Activated CD8-positive, alpha-beta T cell treated with anti-CD3 and anti-CD28 coated beads, Interleukin-2, amount 10 ng/mL, durations not matched to agents 7 days and 5 days (primary cell): ENCODE results near the gene PPP6R3. TPM values are rescaled to one million over a fixed set of nuclear protein-coding genes. Genes with fewer than 3 reads are reported as not detected.
"Not testable (repeated sequence)": the region's sequence is repeated elsewhere in the genome, so short reads cannot be mapped to it uniquely, and the experiment has no call there.

Experiments used
- ATAC-seq: fragments of 150-1000 bp; cut with Tn5 transposase; one replicate; pipeline ENCODE4 v1.10.0; 2021; ENCODE audit warnings: moderate library complexity
- CTCF ChIA-PET: fragments of 350-600 bp; sonication (Branson Sonifier 250); formaldehyde crosslinking; loops from one replicate; lab custom pipeline; 2021; ENCODE audit warnings: antibody characterized with exemption; lab: Charles Lee
- POLR2A ChIA-PET: fragments of 350-600 bp; sonication (Branson Sonifier 250); formaldehyde crosslinking; loops from one replicate; lab custom pipeline; 2021; ENCODE audit warnings: antibody characterized with exemption; lab: Charles Lee
- DNase-seq: peaks from one replicate; pipeline ENCODE4 v3.0.0-alpha.2; 2020
- H3K27ac Mint-ChIP-seq: one replicate; pipeline ENCODE4 v1.8.0; 2021; ENCODE audit warnings: mild to moderate bottlenecking, mixed read lengths
- H3K27me3 Mint-ChIP-seq: one replicate; pipeline ENCODE4 v1.8.0; 2021; ENCODE audit warnings: low read depth, mixed read lengths
- H3K36me3 Mint-ChIP-seq: one replicate; pipeline ENCODE4 v1.8.0; 2021; ENCODE audit warnings: low read depth, mixed read lengths
- H3K4me1 Mint-ChIP-seq: one replicate; pipeline ENCODE4 v1.8.0; 2021; ENCODE audit warnings: low read depth, mixed read lengths
- H3K4me3 Mint-ChIP-seq: one replicate; pipeline ENCODE4 v1.8.0; 2021; ENCODE audit warnings: mild to moderate bottlenecking, mixed read lengths
- H3K9me3 Mint-ChIP-seq: one replicate; pipeline ENCODE4 v1.8.0; 2022; ENCODE audit warnings: mixed read lengths; ENCODE audit not compliant: insufficient read depth
- total RNA-seq, 2 experiments: library from RNA; stranded (reverse); gene quantifications; one replicate each; pipeline ENCODE4 v1.2.3, GENCODE V29; 2021

Gene PPP6R3
- total RNA-seq, 2 experiments from 2014 or later: 114 to 120 TPM

DNA sequence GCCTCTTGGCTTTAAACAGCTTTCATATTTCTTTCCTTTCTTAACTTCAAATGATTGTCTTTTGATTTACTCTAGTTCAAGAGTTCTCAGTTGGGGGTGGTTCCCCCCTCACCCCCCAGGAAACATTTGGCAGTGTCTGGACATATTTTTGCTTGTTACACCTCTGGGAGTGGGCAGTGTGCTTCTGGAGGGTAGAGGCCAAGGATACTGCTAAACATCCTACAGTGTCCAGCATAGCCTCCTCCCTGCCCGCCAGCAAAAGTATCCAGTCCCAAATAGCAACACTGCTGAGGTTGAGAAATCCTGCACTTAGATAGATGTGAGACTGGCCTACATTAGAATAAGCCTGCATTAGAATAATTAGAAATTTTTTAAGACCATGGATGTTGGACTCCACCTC lies 3.2 kb downstream of the PPP6R3 start:
- H3K27ac Mint-ChIP-seq: no peak overlapping the region
- DNase-seq: no peak
- POLR2A ChIA-PET: no interaction called here
- no peaks in the 10 kb centered on the region for H3K27me3 Mint-ChIP-seq
- H3K36me3 Mint-ChIP-seq: peaks cover 38% of the 10 kb centered on the region
- peaks cover 55% of the 10 kb centered on the region for H3K4me1 Mint-ChIP-seq
- CTCF ChIA-PET: interaction anchor here (1.1 kb wide), 1 partner anchor 87 kb away, joined by 3 read pairs; no protein-coding TSS in a partner anchor
- no peaks in the 10 kb centered on the region for H3K9me3 Mint-ChIP-seq
- H3K4me3 Mint-ChIP-seq: peak overlapping the region; percentile 43
- no peak for ATAC-seq

DNA sequence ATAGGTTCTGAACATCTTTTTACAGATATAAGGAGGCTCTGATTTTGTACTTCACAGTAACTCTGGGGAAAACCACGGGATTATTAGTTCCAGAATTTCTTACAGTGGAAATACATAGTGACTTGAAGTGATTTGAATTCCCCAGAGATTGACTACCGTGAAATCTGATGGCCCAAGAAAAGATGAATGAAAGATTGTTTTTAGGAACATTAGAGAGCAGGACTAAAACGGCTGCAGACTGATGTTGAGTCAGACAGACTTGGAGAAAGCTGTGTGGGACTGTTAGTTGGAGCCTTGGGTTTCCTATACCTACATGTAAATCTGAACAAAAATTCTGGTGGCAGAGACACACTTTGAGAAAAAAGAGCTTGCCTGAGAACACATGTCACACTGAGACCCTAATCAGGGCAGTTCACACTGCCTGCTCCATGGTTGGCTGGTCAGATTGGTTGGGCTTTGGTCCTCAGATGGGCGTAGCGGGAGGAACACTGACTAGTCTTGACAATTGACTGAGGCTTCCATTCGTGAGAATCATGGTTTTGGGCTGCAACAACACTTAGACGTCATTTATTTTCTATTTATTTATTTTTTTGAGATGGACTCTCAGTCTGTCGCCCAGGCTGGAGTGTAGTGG lies 6.8 kb downstream of the PPP6R3 start:
- no peaks in the 10 kb centered on the region for H3K27me3 Mint-ChIP-seq
- peaks cover 60% of the 10 kb centered on the region for H3K36me3 Mint-ChIP-seq
- ATAC-seq: no peak
- ChIA-PET POLR2A (no interaction called here), CTCF (no interaction called here)
- no peak for DNase-seq
- H3K4me1 Mint-ChIP-seq: peaks cover 85% of the 10 kb centered on the region
- H3K27ac Mint-ChIP-seq: peak overlapping the region; percentile 64
- H3K4me3 Mint-ChIP-seq: no peak overlapping the region
- H3K9me3 Mint-ChIP-seq: no peaks in the 10 kb centered on the region

DNA sequence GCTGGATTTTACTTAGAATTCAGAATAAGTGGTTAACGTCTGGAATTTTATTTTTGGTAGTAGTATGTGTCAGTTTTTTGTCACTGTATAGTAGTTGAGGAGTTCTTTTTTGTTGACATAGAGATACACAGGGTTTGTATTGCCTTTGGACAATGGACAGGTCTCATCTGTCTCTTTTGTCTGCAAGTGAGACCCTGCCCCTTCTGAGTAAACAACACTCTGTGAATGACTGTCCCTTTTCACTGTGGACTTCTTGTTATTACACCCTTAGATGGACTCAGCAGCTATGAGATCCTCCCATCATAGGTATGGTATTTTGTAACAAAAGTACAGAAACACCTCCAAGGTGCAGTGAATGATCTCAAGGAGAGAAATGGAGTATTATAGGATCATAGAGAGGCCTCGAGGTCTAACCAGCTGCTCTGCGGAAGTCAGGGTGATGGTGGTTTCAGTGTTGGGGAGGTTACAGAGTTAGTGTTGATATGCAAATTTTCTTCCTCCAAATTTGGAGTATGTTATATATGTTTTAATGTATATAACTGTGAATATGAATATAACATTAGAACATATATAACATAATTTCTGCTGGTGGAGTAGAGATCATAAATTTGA lies 7.8 kb downstream of the PPP6R3 start:
- ChIA-PET CTCF (interaction anchor here (1.7 kb wide), 1 partner anchor 116 kb away, joined by 4 read pairs; no protein-coding TSS in a partner anchor), POLR2A (interaction anchor here (0.8 kb wide), 1 partner anchor 8 kb away, joined by 3 read pairs; the partner anchor contains the start of gene PPP6R3)
- peak overlapping the region; percentile 70 for H3K27ac Mint-ChIP-seq
- peaks cover 88% of the 10 kb centered on the region for H3K4me1 Mint-ChIP-seq
- peak overlapping the region; percentile 47 for H3K4me3 Mint-ChIP-seq
- H3K27me3 Mint-ChIP-seq: no peaks in the 10 kb centered on the region
- H3K9me3 Mint-ChIP-seq: no peaks in the 10 kb centered on the region
- DNase-seq (peak; percentile 59), ATAC-seq (peak; percentile 50)
- H3K36me3 Mint-ChIP-seq: peaks cover 65% of the 10 kb centered on the region

DNA sequence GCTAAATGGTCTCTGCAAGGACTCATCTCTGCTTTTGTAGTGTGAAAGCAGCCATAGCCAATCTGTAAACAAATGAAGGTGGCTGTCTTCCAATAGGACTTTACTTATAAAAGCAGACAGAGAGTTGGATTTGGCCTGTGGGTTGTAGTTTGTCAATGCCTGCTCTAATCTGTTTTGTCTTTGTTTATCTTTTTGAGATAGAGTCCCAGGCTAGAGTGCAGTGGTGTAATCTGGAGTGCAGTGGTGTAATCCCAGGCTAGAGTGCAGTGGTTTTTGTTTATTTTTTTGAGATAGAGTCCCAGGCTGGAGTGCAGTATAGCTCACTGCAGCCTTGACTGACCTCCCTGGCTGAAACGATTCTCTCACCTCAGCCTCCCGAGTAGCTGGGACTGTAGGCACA lies 8.6 kb downstream of the PPP6R3 start:
- no peak for DNase-seq
- Mint-ChIP-seq H3K27me3 (no peaks in the 10 kb centered on the region), H3K36me3 (peaks cover 68% of the 10 kb centered on the region), H3K4me1 (peaks cover 86% of the 10 kb centered on the region), H3K4me3 (no peak overlapping the region), H3K27ac (no peak overlapping the region), H3K9me3 (no peaks in the 10 kb centered on the region)
- ChIA-PET POLR2A (interaction anchor here (0.8 kb wide), 1 partner anchor 9 kb away, joined by 3 read pairs; the partner anchor contains the start of gene PPP6R3), CTCF (interaction anchor here (1.7 kb wide), 1 partner anchor 115 kb away, joined by 4 read pairs; no protein-coding TSS in a partner anchor)
- ATAC-seq: no peak

DNA sequence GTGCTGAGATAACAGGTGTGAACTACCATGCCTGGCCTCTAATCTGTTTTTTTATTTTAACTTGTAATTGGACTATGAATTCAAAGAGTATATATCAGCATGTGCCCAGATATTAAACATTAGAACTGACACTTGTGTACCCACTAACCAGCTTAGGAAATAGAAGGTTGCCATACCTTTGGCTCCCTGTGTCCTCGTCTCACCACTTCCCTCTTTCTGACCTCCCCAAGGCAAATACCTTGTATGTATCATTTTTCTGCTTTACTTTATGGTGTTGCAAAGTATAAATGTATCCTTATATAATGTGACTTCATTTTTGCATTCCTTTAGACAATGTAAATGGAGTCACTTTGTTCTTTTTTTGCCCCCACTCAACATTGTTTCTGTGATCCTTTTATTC lies 9.1 kb downstream of the PPP6R3 start:
- ChIA-PET POLR2A (no interaction called here), CTCF (interaction anchor here (1.7 kb wide), 1 partner anchor 114 kb away, joined by 4 read pairs; no protein-coding TSS in a partner anchor)
- peak overlapping the region; percentile 51 for H3K27ac Mint-ChIP-seq

DNA sequence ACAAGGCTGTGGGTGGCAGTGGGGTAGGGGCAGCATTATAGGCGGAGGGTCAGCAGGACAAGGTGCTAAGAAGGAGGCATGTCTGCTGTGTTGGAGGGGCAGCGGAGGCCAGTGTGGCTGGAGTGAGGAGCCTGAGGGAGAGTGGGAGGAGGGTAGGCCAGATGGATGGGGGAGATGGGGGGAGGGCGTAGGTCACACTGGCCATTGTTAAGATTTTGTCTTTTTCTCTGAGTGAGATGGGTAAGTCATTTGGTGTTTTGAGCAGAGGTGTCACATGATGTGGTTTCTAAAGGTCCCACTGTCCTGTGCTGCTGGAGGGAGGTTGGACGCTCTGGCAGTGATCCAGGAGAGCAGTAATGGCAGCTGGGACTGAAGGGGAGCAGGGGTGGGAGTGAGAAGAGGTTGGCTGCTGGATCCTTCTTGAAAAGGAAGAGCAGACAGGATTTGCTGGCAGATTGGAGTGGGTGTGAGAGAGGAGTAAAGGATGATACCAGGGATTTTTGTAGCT lies 9.8 kb downstream of the PPP6R3 start:
- POLR2A ChIA-PET: no interaction called here
- no peaks in the 10 kb centered on the region for H3K9me3 Mint-ChIP-seq
- H3K4me3 Mint-ChIP-seq: peak overlapping the region; percentile 44
- no peak for DNase-seq
- ATAC-seq: no peak
- peaks cover 81% of the 10 kb centered on the region for H3K4me1 Mint-ChIP-seq
- H3K27me3 Mint-ChIP-seq: no peaks in the 10 kb centered on the region
- CTCF ChIA-PET: no interaction called here
- peak overlapping the region; percentile 70 for H3K27ac Mint-ChIP-seq
- peaks cover 72% of the 10 kb centered on the region for H3K36me3 Mint-ChIP-seq

More for the DNA sequence above, 9.1 kb downstream of the PPP6R3 start:
- Mint-ChIP-seq H3K9me3 (no peaks in the 10 kb centered on the region), H3K27me3 (no peaks in the 10 kb centered on the region), H3K36me3 (peaks cover 68% of the 10 kb centered on the region), H3K4me1 (peaks cover 84% of the 10 kb centered on the region), H3K4me3 (peak overlapping the region; percentile 16)
- ATAC-seq (no peak), DNase-seq (no peak)

DNA sequence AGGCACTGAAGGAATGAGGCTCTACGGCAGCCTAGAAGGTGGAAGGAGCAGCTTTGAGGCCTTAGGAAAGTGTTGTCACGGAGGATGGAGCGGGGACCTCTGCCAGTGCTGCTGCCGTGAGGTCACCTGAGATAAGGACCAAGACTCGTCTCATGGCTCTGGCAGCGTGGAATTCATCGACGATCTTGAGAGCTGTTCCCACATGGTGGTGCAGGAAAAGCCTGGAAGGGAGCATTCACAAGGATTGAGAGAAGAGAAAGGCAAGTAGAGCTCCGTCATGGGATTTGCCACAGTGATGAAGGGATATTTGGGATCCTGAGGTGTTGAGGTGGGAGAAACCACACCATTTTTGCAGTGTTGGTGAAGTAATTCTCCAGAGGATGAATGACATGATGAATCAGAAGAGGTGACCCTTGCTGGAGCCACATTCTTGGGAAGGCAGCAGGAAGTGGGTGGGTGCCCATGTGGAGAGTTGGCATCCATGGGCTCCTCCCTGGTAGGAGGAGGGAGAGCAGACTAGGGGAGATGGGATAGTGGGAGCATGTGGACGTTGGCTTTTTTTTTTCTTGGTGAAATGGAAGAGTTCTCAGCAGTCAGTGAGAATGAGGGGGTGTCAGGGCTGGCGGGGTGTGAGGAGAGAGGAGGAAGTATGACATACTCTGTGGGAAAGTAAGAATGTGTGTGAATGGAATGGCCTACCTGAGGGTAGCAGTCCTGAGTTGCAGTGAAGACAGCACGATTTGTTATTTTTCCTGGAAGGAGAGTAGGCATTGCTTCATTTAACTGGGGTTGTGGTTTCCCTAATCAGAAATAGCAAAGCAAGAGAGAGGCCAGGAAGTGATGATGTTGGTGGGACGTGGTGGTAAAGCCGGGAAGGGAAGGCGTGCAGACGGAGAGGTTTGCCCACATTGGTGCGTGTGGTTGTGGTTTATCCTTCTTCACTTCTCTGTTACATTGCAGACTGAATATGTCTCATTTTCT lies 11.1 kb downstream of the PPP6R3 start:
- Mint-ChIP-seq H3K36me3 (peaks cover 71% of the 10 kb centered on the region), H3K4me3 (peak overlapping the region; percentile 48), H3K27me3 (no peaks in the 10 kb centered on the region), H3K27ac (peak overlapping the region; percentile 67), H3K9me3 (no peaks in the 10 kb centered on the region), H3K4me1 (peaks cover 72% of the 10 kb centered on the region)
- ChIA-PET POLR2A (no interaction called here), CTCF (no interaction called here)
- DNase-seq (peak; percentile 76), ATAC-seq (peak; percentile 78)

DNA sequence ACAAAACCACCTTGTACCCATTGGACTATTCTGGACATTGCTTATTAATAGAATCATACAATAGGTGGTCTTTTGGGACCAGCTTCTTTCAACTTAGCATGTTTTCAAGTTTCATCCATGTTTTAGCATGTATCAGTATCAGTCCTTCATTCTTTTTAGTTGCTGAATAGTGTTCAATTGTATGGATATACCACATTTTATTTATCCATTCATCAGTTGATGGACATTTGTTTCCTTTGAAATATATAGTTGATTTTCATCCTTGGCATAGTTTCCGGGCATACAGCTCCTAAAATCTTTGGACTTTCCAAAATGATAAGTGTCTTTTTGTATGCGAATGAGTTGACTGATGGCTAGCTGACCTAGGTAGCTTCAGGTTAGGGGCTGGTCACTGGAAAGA lies 12.2 kb downstream of the PPP6R3 start:
- H3K4me1 Mint-ChIP-seq: peaks cover 69% of the 10 kb centered on the region
- no peaks in the 10 kb centered on the region for H3K9me3 Mint-ChIP-seq
- no peak overlapping the region for H3K4me3 Mint-ChIP-seq
- H3K27me3 Mint-ChIP-seq: no peaks in the 10 kb centered on the region
- ChIA-PET CTCF (no interaction called here), POLR2A (no interaction called here)
- H3K27ac Mint-ChIP-seq: no peak overlapping the region
- ATAC-seq (no peak), DNase-seq (no peak)
- peaks cover 72% of the 10 kb centered on the region for H3K36me3 Mint-ChIP-seq

DNA sequence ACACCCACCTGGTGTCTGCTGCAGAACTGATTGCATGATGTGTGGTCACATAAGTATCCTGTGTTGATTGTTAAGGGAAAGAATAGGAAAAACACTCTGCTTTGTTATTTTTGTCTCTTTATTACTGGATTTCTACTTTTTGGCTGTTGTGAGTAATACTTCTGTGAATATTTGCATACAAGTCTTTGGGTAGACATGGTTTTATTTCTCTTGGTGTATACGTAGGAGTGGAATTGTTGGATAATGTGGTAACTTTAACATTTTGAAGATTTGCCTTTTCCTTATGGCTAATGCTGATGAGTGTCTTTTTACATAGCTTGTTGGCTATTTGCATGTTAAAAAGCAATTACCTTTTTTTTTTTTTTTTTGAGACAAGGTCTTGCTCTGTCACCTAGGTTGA lies 13.1 kb downstream of the PPP6R3 start:
- CTCF ChIA-PET: interaction anchor here (1.0 kb wide), 1 partner anchor 15 kb away, joined by 3 read pairs; no protein-coding TSS in a partner anchor

DNA sequence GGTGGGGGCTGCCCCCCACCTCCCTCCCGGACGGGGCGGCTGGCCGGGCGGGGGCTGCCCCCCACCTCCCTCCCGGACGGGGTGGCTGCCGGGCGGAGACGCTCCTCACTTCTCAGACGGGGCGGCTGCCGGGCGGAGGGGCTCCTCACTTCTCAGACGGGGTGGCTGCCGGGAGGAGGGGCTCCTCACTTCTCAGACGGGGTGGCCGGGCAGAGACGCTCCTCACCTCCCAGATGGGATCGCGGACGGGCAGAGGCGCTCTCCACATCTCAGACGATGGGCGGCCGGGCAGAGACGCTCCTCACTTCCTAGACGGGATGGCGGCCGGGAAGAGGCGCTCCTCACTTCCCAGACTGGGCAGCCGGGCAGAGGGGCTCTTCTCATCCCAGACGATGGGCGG lies 15.1 kb downstream of the PPP6R3 start:
- ATAC-seq, POLR2A ChIA-PET: not testable (repeated sequence)

More for the DNA sequence above, 13.1 kb downstream of the PPP6R3 start:
- ATAC-seq: no peak
- DNase-seq: no peak
- peaks cover 59% of the 10 kb centered on the region for H3K4me1 Mint-ChIP-seq
- H3K9me3 Mint-ChIP-seq: no peaks in the 10 kb centered on the region
- no peak overlapping the region for H3K4me3 Mint-ChIP-seq
- H3K27me3 Mint-ChIP-seq: no peaks in the 10 kb centered on the region
- POLR2A ChIA-PET: no interaction called here
- peaks cover 67% of the 10 kb centered on the region for H3K36me3 Mint-ChIP-seq
- no peak overlapping the region for H3K27ac Mint-ChIP-seq

DNA sequence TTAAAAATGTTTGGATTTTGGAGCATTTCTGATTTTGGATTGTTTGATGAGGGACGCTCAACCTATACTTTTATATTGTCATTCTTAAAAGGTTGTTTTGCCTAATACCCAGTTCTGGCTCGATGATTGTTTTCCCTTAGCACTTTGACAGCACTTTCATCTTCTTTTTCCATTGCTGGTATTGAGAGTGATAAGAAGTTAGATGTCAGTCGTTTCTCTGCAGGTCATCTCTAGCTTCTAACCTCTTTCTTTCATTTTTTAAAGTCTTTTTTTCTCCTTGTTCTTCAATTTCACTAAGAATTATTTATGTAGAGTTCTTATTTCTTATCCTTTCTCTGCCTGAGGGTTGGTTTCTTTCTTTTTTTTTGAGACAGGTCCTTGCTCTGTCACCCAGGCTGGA lies 18.8 kb downstream of the PPP6R3 start:
- no peaks in the 10 kb centered on the region for H3K9me3 Mint-ChIP-seq
- ChIA-PET CTCF (interaction anchor here (0.6 kb wide), 1 partner anchor 165 kb away, joined by 4 read pairs; no protein-coding TSS in a partner anchor), POLR2A (no interaction called here)
- no peaks in the 10 kb centered on the region for H3K27me3 Mint-ChIP-seq
- no peak overlapping the region for H3K27ac Mint-ChIP-seq
- H3K36me3 Mint-ChIP-seq: peaks cover 57% of the 10 kb centered on the region
- DNase-seq (no peak), ATAC-seq (no peak)
- no peak overlapping the region for H3K4me3 Mint-ChIP-seq
- H3K4me1 Mint-ChIP-seq: peaks cover 27% of the 10 kb centered on the region

More for the DNA sequence above, 15.1 kb downstream of the PPP6R3 start:
- CTCF ChIA-PET, H3K4me3 Mint-ChIP-seq, DNase-seq, H3K27ac Mint-ChIP-seq, H3K9me3 Mint-ChIP-seq, H3K27me3 Mint-ChIP-seq: not testable (repeated sequence)
- Mint-ChIP-seq H3K4me1 (peaks cover 49% of the 10 kb centered on the region), H3K36me3 (peaks cover 70% of the 10 kb centered on the region)
